GM12873 (cell line): ENCODE results near the gene AP4S1.

Experiments used
- CTCF ChIP-seq: IDR thresholded peaks from 2 replicates; pipeline ENCODE4 v1.5.1; 2012; ENCODE audit warnings: low read depth, mild to moderate bottlenecking, moderate library complexity, low read length, control low read depth; ENCODE audit not compliant: insufficient read depth; ENCODE audit errors: missing control alignments

The AP4S1 gene

DNA sequence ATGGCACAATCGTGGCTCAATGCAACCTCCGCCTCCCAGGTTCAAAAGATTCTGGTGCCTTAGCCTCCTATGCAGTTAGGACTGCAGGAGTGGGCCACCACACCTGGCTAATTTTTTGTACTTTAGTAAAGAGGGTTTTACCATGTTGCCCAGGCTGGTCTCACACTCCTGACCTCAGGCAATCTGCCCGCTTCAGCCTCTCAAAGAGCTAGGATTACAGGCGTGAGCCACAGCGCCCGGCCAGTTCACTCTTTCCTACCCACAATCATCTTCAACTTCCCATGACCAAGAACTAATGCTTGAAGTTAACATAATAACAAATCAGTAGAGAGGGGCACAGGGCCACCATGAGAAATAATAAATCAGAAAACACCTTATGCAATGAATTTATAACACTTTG, 99.8 kb downstream of the AP4S1 start:
- no peak for TF ChIP-seq CTCF

DNA sequence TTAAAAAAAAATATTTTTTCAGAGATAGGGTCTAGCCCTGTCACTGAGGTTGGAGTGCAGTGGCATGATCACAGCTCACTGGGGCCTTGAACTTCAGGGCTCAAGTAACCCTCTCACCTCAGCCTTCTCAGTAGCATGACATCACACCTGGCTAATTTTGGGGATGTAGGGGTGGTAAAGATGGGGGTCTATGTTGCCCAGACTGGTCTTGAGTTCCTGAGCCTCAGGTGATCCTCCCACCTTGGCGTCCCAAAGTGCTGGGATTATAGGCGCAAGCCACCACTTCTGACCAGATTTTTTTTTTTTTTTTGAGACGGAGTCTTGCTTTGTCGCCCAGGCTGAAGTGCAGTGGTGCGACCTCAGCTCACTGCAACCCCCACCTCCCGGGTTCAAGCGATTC, 101.2 kb downstream of the AP4S1 start:
- TF ChIP-seq CTCF = no peak

- no peak for TF ChIP-seq CTCF
These were observed 102.2 kb downstream of the AP4S1 start for GRCh38 chr14:31127690-31128089.

DNA sequence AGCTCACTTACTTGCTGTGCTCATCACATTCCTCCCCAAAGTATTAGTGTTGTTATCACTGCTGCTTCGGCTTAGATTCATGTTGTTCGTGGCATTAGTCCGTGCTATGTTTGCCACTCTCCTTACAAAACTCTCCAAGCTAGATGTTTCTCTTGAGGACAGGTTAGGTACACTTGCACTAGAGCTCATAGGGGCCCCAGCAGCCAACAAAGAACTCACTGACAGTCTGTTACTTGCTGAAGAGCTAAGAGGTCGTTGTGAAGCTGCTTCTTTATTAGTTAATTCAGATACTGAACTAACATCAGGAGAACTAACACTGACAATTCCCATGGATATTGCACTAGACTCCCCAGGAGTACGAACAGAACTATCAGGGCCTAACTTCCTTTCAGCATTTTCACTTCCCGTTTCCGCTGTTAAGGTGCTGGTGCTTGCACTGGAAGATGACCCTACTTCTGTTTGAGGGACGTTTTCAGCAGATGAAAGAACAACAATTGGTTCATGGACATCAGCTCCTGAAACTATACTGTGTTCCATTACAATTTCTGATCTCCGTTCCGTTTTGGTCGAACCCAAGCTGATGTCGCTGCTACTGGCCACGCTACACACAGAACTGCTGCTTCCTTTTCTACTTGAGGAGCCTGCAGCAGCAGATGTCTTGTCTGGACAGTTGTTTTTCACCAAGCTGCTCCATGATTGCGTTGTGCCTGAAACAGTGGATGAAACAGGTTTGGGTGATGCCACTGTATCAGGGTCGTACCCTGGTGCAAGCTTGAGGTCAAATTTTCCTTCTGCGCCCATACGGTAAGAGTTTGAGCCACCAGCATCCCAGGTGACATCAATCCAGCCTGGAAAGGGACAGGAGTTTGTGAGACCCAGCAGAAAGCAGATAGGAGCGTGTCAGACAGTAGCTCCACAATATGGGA, 103.4 kb downstream of the AP4S1 start:
- no peak for TF ChIP-seq CTCF

DNA sequence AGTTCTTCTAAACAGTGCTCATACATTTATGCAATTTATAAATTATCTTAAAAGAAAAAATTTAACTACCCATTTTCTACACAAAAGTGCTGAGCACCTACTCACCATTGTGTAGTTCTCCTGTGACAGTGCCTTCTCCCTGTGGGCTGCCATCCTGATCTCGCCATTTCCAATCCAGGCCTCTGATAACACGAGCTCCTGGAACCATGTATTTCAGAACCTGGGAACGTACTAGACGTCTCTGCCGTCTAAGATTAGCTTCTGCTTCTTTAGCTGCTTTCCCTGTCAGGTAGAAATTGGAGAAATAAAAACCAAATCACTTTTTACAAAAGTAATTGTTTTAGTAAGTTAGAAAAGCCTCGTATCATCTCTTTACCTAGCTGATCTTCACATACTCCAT, 107.7 kb downstream of the AP4S1 start:
- TF ChIP-seq CTCF = no peak

GRCh38 chr14:31137214-31137889, 111.9 kb downstream of the AP4S1 start:
- TF ChIP-seq CTCF = no peak

DNA sequence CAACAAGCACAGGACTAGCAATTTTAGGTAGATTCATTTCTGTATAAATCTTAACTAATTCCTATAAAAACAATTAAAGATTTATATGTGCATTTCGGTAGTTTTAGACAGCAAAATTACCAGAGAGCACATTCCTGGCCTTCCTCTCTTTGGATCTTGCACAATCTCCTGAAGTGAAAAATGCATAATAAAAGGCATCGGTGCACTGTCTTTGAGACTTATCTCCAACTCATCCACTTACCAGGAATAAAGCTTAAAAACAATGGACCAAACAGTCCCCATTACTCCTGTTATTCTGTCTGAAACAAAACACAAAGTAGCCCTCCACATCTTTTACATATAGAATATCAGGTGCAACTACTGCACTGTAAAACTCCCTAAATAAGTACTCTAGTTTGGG, 112.9 kb downstream of the AP4S1 start:
- TF ChIP-seq CTCF = no peak
